Measurements from ENCODE around the gene ENTREP3. TPM values are rescaled to one million over a fixed set of nuclear protein-coding genes. Genes with fewer than 3 reads are reported as not detected.
"Not testable (repeated sequence)": the region's sequence is repeated elsewhere in the genome, so short reads cannot be mapped to it uniquely, and the experiment has no call there.

The ENTREP3 gene
- total RNA-seq, 1 donor from 2014 or later, result 13.9 TPM

DNA sequence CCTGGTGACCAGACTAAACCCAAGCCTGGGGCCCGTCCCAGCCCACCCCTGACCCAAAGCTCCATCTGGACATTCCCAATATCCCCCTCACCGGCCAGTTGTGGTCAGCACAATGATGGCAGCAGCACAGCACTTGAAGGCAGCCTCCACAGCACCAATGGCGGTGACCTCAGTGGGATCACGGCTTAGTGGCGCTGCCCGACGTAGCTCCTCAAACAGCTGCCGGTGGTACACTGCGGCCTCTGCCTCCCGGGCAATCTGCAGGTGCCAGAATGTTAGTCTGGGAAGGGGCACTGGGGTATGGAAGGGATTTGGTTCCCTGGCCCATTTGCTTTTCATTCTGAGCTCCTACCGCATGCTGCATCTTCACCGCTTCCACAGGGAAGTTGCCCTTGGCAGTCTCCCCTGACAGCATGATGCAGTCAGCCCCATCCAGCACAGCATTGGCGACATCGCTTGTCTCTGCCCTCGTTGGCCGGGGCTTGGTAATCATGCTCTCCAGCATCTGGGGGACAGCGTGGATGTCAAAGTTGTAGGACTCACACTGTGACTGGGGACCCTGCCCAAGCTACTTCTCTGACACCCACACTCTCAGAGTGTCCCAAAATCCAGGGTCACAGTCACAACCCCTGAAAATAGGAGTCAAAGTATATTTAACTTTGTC lies 37.9 kb upstream of the ENTREP3 start:
- intact Hi-C loops (cut with micrococcal nuclease), result no loop called here
- Histone ChIP-seq H3K4me1 (peaks cover 14% of the 10 kb centered on the region), H3K4me3 (no peak overlapping the region), H3K27me3 (ENCODE audit: low read depth) (peaks cover 62% of the 10 kb centered on the region), H3K36me3 (no peaks in the 10 kb centered on the region), H3K9me3 (replicated peaks) (no peaks in the 10 kb centered on the region), H3K27ac (replicated peaks) (no peak overlapping the region)
- TF ChIP-seq, protein P1, sequence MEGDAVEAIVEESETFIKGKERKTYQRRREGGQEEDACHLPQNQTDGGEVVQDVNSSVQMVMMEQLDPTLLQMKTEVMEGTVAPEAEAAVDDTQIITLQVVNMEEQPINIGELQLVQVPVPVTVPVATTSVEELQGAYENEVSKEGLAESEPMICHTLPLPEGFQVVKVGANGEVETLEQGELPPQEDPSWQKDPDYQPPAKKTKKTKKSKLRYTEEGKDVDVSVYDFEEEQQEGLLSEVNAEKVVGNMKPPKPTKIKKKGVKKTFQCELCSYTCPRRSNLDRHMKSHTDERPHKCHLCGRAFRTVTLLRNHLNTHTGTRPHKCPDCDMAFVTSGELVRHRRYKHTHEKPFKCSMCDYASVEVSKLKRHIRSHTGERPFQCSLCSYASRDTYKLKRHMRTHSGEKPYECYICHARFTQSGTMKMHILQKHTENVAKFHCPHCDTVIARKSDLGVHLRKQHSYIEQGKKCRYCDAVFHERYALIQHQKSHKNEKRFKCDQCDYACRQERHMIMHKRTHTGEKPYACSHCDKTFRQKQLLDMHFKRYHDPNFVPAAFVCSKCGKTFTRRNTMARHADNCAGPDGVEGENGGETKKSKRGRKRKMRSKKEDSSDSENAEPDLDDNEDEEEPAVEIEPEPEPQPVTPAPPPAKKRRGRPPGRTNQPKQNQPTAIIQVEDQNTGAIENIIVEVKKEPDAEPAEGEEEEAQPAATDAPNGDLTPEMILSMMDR (IDR thresholded peaks at IDR 0.05; ENCODE audit: borderline replicate concordance), result no peak
- no peak for DNase-seq

DNA sequence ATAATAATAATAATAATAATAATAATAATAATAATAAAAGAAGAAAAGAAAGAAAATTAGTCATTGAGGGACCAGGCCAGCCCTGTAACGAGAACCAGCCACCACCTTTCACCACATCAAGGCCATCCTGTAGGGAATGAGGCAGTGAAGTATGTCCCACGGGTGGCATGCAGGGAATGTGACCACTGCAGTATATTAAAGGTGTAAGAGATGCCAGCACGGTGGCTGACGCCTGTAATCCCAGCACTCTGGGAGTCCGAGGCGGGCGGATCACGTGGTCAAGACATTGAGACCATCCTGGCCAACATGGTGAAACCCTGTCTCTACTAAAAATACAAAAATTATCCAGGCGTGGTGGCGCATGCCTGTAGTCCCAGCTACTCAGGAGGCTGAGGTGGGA lies 35.7 kb upstream of the ENTREP3 start:
- peaks cover 42% of the 10 kb centered on the region for H3K27me3 ChIP-seq (ENCODE audit: low read depth)
- DNase-seq; H3K36me3 ChIP-seq; H3K4me3 ChIP-seq; H3K27ac ChIP-seq (replicated peaks); H3K9me3 ChIP-seq (replicated peaks); intact Hi-C loops (cut with micrococcal nuclease): not testable (repeated sequence)
- peaks cover 14% of the 10 kb centered on the region for H3K4me1 ChIP-seq

GRCh38 chr1:155287987-155288543 lies 32.8 kb upstream of the ENTREP3 start:
- Histone ChIP-seq H3K27me3 (ENCODE audit: low read depth) (peaks cover 13% of the 10 kb centered on the region), H3K27ac (replicated peaks) (no peak overlapping the region), H3K4me3 (no peak overlapping the region), H3K36me3 (no peaks in the 10 kb centered on the region), H3K9me3 (replicated peaks) (no peaks in the 10 kb centered on the region), H3K4me1 (no peaks in the 10 kb centered on the region)
- TF ChIP-seq, protein P1 (IDR thresholded peaks at IDR 0.05; ENCODE audit: borderline replicate concordance), result no peak
- DNase-seq, result no peak
- intact Hi-C loops (cut with micrococcal nuclease), result no loop called here

GRCh38 chr1:155286544-155286943 lies 31.3 kb upstream of the ENTREP3 start:
- TF ChIP-seq, protein P1 (IDR thresholded peaks at IDR 0.05; ENCODE audit: borderline replicate concordance), result no peak
- peaks cover 2% of the 10 kb centered on the region for H3K27me3 ChIP-seq (ENCODE audit: low read depth)
- no peaks in the 10 kb centered on the region for H3K36me3 ChIP-seq
- intact Hi-C loops (cut with micrococcal nuclease), result no loop called here
- no peak overlapping the region for H3K4me3 ChIP-seq
- no peak for DNase-seq
- H3K4me1 ChIP-seq, result no peaks in the 10 kb centered on the region
- no peak overlapping the region for H3K27ac ChIP-seq (replicated peaks)
- H3K9me3 ChIP-seq (replicated peaks), result no peaks in the 10 kb centered on the region

DNA sequence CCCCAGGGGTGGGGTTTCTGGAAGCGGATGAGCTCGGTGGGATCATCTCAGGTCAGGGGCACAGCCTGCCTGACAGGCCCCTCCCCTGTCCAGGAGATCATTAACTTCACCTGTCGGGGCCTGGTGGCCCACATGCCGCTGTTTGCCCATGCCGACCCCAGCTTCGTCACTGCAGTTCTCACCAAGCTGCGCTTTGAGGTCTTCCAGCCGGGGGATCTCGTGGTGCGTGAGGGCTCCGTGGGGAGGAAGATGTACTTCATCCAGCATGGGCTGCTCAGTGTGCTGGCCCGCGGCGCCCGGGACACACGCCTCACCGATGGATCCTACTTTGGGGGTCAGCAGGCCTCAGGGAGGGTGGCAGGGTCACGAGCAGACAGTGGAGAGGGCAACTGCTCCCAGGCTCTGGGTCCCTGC lies 30.4 kb upstream of the ENTREP3 start:
- TF ChIP-seq, protein P1 (IDR thresholded peaks at IDR 0.05; ENCODE audit: borderline replicate concordance), result no peak
- no peak for DNase-seq
- intact Hi-C loops (cut with micrococcal nuclease), result no loop called here
- no peak overlapping the region for H3K27ac ChIP-seq (replicated peaks)
- H3K9me3 ChIP-seq (replicated peaks), result no peaks in the 10 kb centered on the region
- H3K36me3 ChIP-seq, result no peaks in the 10 kb centered on the region
- no peaks in the 10 kb centered on the region for H3K27me3 ChIP-seq (ENCODE audit: low read depth)
- no peak overlapping the region for H3K4me3 ChIP-seq
- H3K4me1 ChIP-seq, result no peaks in the 10 kb centered on the region

DNA sequence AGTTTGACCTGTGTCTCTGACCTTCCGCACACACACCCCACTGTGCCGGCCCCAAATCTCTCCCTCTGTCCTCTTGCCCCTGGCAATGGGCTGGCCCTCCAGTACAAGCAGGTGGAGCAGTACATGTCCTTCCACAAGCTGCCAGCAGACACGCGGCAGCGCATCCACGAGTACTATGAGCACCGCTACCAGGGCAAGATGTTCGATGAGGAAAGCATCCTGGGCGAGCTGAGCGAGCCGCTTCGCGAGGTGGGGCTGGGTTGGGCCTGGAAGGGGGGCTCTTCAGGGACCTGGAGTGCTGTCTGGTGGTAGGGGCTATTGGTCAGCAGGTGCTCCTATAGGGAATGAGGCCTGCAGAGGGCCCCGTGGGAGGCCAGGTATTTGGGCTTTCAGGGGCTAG lies 29.8 kb upstream of the ENTREP3 start:
- Histone ChIP-seq H3K9me3 (replicated peaks) (no peaks in the 10 kb centered on the region), H3K4me1 (no peaks in the 10 kb centered on the region), H3K4me3 (no peak overlapping the region), H3K36me3 (no peaks in the 10 kb centered on the region), H3K27ac (replicated peaks) (no peak overlapping the region), H3K27me3 (ENCODE audit: low read depth) (no peaks in the 10 kb centered on the region)
- intact Hi-C loops (cut with micrococcal nuclease), result no loop called here
- DNase-seq, result no peak
- TF ChIP-seq, protein P1 (IDR thresholded peaks at IDR 0.05; ENCODE audit: borderline replicate concordance), result no peak

All from left ventricle myocardium inferior (tissue), 1 donor.